GM21737 (cell line): ENCODE results near the gene KCNJ12.
"Not testable (repeated sequence)": the region's sequence is repeated elsewhere in the genome, so short reads cannot be mapped to it uniquely, and the experiment has no call there.

Experiments used
- ATAC-seq: cut with Tn5 transposase; IDR thresholded peaks from one replicate; pipeline ENCODE4 v1.9.1; 2021; ENCODE audit warnings: mild to moderate bottlenecking, moderate library complexity; ENCODE audit not compliant: unreplicated experiment

Gene KCNJ12

GRCh38 chr17:21382560-21383495, 6.7 kb downstream of the KCNJ12 start:
- no peak for ATAC-seq

- ATAC-seq = no peak
These were observed 9.2 kb downstream of the KCNJ12 start for GRCh38 chr17:21385281-21385845.

- ATAC-seq = no peak
These were observed 11.5 kb downstream of the KCNJ12 start for GRCh38 chr17:21387616-21388015.

GRCh38 chr17:21388066-21388465, 11.9 kb downstream of the KCNJ12 start:
- no peak for ATAC-seq

- ATAC-seq = no peak
These were observed 12.8 kb downstream of the KCNJ12 start for GRCh38 chr17:21388944-21389343.

- no peak for ATAC-seq
These were observed 13.2 kb downstream of the KCNJ12 start for GRCh38 chr17:21389394-21389793.

GRCh38 chr17:21390294-21390693, 14.1 kb downstream of the KCNJ12 start:
- ATAC-seq = no peak

- no peak for ATAC-seq
These were observed 16.1 kb downstream of the KCNJ12 start for GRCh38 chr17:21392266-21392665.

- ATAC-seq = no peak
These were observed 18.1 kb downstream of the KCNJ12 start for GRCh38 chr17:21394265-21394664.

- ATAC-seq = no peak
These were observed 19.6 kb downstream of the KCNJ12 start for GRCh38 chr17:21395764-21396163.

- no peak for ATAC-seq
These were observed 20.1 kb downstream of the KCNJ12 start for GRCh38 chr17:21396237-21396636.

GRCh38 chr17:21397341-21398190, 21.4 kb downstream of the KCNJ12 start:
- no peak for ATAC-seq

- ATAC-seq = no peak
These were observed 23.5 kb downstream of the KCNJ12 start for GRCh38 chr17:21399474-21400186.

GRCh38 chr17:21400187-21400569, 24.0 kb downstream of the KCNJ12 start:
- not testable (repeated sequence) for ATAC-seq

- ATAC-seq = no peak
These were observed 24.8 kb downstream of the KCNJ12 start for GRCh38 chr17:21400816-21401593.

GRCh38 chr17:21402166-21402571, 26.0 kb downstream of the KCNJ12 start:
- not testable (repeated sequence) for ATAC-seq

- ATAC-seq = not testable (repeated sequence)
These were observed 26.8 kb downstream of the KCNJ12 start for GRCh38 chr17:21402926-21403325.

GRCh38 chr17:21404106-21404505, 27.9 kb downstream of the KCNJ12 start:
- not testable (repeated sequence) for ATAC-seq

GRCh38 chr17:21404539-21404938, 28.4 kb downstream of the KCNJ12 start:
- ATAC-seq = not testable (repeated sequence)
